HUES64 (cell line): ENCODE results near the gene MMP23B.
A peak's percentile ranks its signal among the peaks of the same experiment; 100 is the strongest.

Experiments
- H3K27ac ChIP-seq: 2 replicates; pipeline ENCODE4 v1.7.0; 2013; ENCODE audit warnings: low read depth, low read length, inconsistent platforms
- H3K27me3 ChIP-seq: 2 replicates; pipeline ENCODE4 v1.6.1; 2013; ENCODE audit warnings: mild to moderate bottlenecking, low read length; ENCODE audit not compliant: insufficient read depth
- H3K36me3 ChIP-seq: 2 replicates; pipeline ENCODE4 v1.6.1; 2013; ENCODE audit warnings: mild to moderate bottlenecking, low read length; ENCODE audit not compliant: insufficient read depth
- H3K4me1 ChIP-seq: 2 replicates; pipeline ENCODE4 v1.6.1; 2013; ENCODE audit warnings: mild to moderate bottlenecking, low read length, moderate library complexity; ENCODE audit not compliant: insufficient read depth
- H3K4me3 ChIP-seq: 2 replicates; pipeline ENCODE4 v1.5.1; 2013; ENCODE audit warnings: mild to moderate bottlenecking, low read length, moderate library complexity
- H3K9ac ChIP-seq: 2 replicates; pipeline ENCODE4 v1.6.1; 2013; ENCODE audit warnings: mild to moderate bottlenecking, low read depth, low read length
- H3K9me3 ChIP-seq: 2 replicates; pipeline ENCODE4 v1.6.1; 2013; ENCODE audit warnings: low read depth, low read length; ENCODE audit not compliant: insufficient read depth
- WGBS: fragments of 150-250, 120-280 bp; methylation state at CpG from one replicate; pipeline ENCODE4 v1.1.7; 2013; ENCODE audit warnings: missing lambda C conversion rate; 5-methylcytosine and 5-hydroxymethylcytosine counted together

Gene MMP23B

DNA sequence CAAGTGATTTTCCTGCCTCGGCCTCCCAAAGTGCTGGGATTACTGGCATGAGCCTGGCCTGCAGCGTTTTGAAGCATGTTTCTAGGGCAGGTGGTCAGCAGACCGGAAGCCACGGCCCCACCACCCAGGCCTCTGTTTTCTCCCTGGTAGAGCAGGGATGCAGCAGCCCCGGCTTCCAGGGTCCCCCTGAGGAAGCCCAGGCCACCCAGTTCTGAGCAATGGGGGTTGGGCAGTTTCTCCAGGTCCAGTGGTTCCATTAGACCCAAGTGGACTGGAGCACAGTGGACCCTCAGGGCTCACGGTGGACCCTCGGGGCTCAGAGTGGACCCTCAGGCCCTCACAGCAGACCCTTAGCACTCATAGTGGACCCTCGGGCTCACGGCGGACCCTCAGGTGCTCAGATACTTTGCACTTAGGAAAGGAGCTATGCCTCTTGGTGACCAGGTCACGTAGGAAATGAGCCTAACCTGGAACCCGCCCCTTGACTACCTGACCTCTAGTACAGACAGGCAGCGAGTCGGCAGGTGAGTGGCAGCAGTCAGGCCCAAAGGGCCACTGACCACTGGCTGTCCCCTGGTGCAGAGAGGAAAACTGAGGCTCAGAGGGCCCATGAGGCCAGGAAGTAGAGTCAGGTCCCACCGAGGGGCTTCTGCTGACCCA, 27.5 kb upstream of the MMP23B start:
- WGBS, result 79% methylated on average over 15 of the region's 15 CpGs
- Histone ChIP-seq H3K36me3 (no peaks in the 10 kb centered on the region), H3K9ac (no peak overlapping the region), H3K27ac (no peak overlapping the region), H3K27me3 (peaks cover 27% of the 10 kb centered on the region), H3K9me3 (no peaks in the 10 kb centered on the region), H3K4me1 (no peaks in the 10 kb centered on the region), H3K4me3 (no peak overlapping the region)

DNA sequence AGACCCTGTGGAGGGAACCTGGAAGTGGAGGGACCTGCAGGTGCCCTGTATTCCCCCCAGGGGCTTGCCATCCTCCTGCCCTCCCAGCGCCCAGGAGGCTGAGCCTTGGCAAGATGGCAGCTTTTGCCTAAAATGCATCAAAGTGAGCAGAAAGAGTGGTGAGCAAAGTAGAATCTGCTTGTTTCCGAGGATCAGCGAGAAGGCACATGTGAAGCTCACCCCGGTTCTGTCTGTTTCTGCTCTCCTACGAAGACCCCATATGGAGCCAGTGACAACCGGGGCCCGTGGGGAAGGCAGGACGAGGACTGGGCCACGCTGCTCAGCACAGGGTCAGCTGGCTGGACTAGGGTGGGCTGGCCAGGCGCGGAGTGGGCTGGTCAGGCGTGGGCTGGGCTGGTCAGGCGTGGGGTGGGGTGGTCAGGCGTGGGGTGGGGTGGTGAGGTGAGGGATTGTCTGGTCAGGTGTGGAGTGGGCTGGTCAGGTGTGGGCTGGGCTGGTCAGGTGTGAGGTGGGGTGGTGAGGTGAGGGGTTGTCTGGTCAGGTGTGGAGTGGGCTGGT, 26.9 kb upstream of the MMP23B start:
- Histone ChIP-seq H3K4me3 (no peak overlapping the region), H3K9me3 (no peaks in the 10 kb centered on the region), H3K4me1 (no peaks in the 10 kb centered on the region), H3K27me3 (peaks cover 25% of the 10 kb centered on the region), H3K27ac (no peak overlapping the region), H3K36me3 (no peaks in the 10 kb centered on the region), H3K9ac (no peak overlapping the region)
- 83% methylated on average over 14 of the region's 14 CpGs for WGBS

DNA sequence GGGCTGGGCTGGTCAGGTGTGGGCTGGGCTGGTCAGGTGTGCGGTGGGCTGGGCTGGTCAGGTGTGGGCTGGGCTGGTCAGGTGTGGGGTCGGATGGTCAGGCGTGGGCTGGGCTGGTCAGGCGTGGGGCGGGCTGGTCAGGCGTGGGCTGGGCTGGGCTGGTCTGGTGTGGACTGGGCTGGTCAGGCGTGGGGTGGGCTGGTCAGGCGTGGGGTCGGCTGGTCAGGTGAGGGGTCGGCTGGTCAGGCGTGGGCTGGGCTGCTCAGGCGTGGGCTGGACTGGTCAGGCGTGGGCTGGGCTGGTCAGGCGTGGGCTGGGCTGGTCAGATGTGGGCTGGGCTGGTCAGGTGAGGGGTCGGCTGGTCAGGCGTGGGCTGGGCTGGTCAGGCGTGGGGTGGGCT, 26.2 kb upstream of the MMP23B start:
- Histone ChIP-seq H3K4me3 (no peak overlapping the region), H3K9me3 (no peaks in the 10 kb centered on the region), H3K36me3 (no peaks in the 10 kb centered on the region), H3K27me3 (peaks cover 19% of the 10 kb centered on the region), H3K27ac (no peak overlapping the region), H3K4me1 (no peaks in the 10 kb centered on the region), H3K9ac (no peak overlapping the region)
- WGBS, result 92% methylated on average over 17 of the region's 17 CpGs

DNA sequence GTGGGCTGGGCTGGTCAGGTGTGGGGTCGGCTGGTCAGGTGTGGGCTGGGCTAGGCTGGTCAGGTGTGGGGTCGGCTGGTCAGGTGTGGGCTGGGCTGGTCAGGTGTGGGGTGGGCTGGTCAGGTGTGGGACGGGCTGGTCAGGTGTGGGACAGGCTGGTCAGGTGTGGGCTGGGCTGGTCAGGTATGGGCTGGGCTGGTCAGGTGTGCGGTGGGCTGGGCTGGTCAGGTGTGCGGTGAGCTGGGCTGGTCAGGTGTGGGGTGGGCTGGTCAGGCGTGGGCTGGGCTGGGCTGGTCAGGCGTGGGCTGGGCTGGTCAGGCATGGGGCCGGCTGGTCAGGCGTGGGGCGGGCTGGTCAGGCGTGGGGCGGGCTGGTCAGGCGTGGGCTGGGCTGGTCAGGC, 25.7 kb upstream of the MMP23B start:
- Histone ChIP-seq H3K27me3 (peaks cover 14% of the 10 kb centered on the region), H3K4me3 (no peak overlapping the region), H3K36me3 (no peaks in the 10 kb centered on the region), H3K9me3 (no peaks in the 10 kb centered on the region), H3K4me1 (no peaks in the 10 kb centered on the region), H3K27ac (no peak overlapping the region), H3K9ac (no peak overlapping the region)
- 91% methylated on average over 13 of the region's 13 CpGs for WGBS

DNA sequence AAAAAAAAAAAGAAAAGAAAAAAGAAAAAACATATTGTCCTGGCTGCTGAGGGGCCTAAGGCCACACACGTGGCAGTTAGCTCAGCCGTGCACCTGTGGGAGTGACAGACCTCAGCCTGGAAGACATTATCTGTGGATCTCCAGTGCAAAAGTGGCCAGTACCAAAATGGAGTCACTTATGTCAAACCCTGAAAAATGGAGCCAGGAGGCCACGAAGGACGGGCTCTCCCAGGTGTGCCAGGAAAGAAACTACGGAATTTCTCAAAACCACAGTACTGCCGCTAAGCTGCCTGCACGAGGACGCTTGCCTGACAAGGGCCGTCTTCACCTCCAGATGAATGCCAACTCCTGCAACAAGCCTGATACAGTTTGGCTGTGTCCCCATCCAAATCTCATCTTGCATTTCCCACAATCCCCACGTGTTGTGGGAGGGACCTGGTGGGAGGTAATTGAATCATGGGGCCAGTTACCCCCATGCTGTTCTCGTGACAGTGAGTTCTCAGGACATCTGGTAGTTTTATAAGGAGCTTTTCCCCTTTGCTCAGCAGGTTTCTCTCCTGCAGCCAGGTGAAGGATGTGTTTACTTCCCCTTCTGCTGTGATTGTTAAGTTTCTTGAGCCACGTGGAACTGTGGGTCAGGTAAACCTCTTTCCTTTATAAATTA, 22.0 kb upstream of the MMP23B start:
- Histone ChIP-seq H3K27me3 (no peaks in the 10 kb centered on the region), H3K36me3 (no peaks in the 10 kb centered on the region), H3K9ac (no peak overlapping the region), H3K4me1 (peaks cover 6% of the 10 kb centered on the region; the same call in 1 of the 2 replicates), H3K9me3 (no peaks in the 10 kb centered on the region), H3K4me3 (no peak overlapping the region), H3K27ac (no peak overlapping the region)
- 79% methylated on average over 11 of the region's 12 CpGs for WGBS

DNA sequence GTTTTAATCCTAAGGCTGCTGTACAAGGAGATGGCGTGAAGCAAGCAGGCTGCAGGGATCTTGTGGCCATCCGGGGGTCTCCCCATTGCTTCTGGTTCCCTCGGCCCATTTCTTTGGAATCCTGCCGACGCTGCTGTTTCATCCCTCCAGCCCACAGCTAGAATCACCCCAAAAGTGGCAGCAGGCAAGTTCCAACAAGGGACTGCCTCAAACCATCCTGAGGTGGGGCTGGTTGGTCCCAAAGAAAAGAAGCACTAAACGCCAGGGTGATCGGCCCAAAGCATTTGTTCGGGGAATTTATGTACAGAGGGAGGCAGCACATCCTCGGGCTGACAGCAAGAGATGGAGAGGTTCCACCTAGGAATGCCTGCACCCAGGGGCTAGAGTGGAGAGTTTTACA, 21.2 kb upstream of the MMP23B start:
- WGBS, result 90% methylated on average over 9 of the region's 9 CpGs
- Histone ChIP-seq H3K27ac (no peak overlapping the region), H3K36me3 (no peaks in the 10 kb centered on the region), H3K4me1 (peaks cover 6% of the 10 kb centered on the region; the same call in 1 of the 2 replicates), H3K9me3 (no peaks in the 10 kb centered on the region), H3K27me3 (no peaks in the 10 kb centered on the region), H3K9ac (no peak overlapping the region), H3K4me3 (no peak overlapping the region)

DNA sequence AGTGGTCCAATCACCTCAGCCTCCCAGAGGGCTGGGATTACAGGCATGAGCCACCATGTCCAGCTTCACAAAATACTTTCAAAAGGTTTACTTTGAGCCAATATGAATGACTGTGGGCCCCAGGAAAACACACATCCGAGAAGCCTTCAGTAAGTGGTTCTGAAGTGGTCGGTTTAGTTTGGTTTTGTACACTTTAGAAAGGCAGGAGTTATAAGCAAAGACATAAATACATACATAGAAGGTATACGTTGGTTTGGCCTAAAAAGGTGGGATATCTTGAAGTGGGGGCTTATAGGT, 19.9 kb upstream of the MMP23B start:
- no peaks in the 10 kb centered on the region for H3K27me3 ChIP-seq
- H3K27ac ChIP-seq, result no peak overlapping the region
- H3K36me3 ChIP-seq, result no peaks in the 10 kb centered on the region
- H3K4me1 ChIP-seq, result peaks cover 6% of the 10 kb centered on the region; the same call in 1 of the 2 replicates
- no peak overlapping the region for H3K9ac ChIP-seq
- H3K9me3 ChIP-seq, result no peaks in the 10 kb centered on the region
- H3K4me3 ChIP-seq, result no peak overlapping the region
- WGBS, result 90% methylated on average over 3 of the region's 3 CpGs

DNA sequence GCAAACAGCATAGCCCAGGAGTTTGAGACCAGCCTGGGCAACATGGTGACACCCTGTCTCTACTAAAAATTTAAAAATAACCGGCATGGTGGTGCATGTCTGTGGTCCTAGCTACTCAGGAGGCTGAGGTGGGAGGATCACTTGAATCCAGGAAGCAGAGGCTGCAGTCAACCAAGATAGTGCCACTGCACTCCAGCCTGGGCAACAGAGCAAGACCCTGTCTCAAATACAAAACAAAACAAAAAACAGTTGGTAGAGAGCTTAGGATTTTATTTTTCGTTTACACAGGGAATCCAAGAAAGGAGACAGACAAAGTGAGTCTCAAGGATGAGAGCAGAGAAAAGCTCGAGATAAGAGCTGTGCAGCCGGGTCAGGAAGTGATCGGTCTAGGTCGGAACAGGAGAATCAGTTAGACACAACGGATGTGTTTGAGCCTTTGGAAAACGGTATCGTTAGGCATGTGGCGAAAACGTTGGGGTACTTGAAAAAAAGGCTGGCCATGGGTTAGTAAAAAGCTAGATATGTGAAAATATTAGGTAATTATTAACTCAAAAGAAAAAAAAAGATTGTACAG, 18.4 kb upstream of the MMP23B start:
- Histone ChIP-seq H3K4me1 (peaks cover 6% of the 10 kb centered on the region; the same call in 1 of the 2 replicates), H3K4me3 (peak overlapping the region; percentile 99; the same call in 1 of the 2 replicates), H3K9ac (no peak overlapping the region), H3K9me3 (no peaks in the 10 kb centered on the region), H3K27ac (no peak overlapping the region), H3K27me3 (no peaks in the 10 kb centered on the region), H3K36me3 (peaks cover 4% of the 10 kb centered on the region; the same call in 1 of the 2 replicates)
- 83% methylated on average over 11 of the region's 11 CpGs for WGBS

DNA sequence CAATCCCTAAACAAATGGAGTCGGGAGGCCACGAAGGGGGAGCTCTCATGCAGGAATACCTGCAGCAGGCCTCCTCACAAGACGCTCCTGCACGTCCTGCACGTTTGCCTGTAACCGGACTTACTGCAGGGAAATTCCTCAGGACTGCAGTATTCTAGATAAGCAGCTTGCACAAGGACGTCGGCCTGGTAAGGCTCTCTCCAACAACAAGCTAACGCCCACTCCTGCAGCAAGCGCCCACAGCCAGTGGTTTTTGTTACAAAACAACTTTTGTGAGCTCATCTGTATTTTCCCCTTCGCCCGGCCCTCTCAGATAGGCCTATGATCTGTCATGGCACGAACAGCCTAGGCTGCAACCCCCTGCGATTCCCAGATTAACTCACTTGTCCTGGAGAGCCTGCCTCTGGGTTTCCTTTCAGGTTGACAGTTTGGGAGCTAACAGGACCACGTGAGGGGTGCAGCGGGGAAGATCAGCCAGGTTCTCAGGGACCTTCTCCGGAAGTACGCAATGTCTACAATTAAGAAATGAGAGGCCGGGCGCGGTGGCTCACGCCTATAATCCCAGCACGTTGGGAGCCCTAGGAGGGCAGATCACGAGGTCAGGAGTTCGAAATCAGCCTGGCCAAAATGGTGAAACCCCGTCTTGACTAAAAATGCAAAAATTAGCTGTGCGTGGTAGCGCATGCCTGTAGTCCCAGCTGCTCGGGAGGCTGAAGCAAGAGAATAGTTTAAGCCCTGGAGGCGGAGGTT, 17.6 kb upstream of the MMP23B start:
- H3K27me3 ChIP-seq, result no peaks in the 10 kb centered on the region
- H3K36me3 ChIP-seq, result peaks cover 4% of the 10 kb centered on the region; the same call in 1 of the 2 replicates
- WGBS, result 51% methylated on average over 30 of the region's 30 CpGs
- peak overlapping the region; percentile 66; the same call in 1 of the 2 replicates for H3K9ac ChIP-seq
- H3K4me3 ChIP-seq, result peak overlapping the region; percentile 99
- H3K9me3 ChIP-seq, result no peaks in the 10 kb centered on the region
- H3K4me1 ChIP-seq, result peaks cover 6% of the 10 kb centered on the region; the same call in 1 of the 2 replicates
- no peak overlapping the region for H3K27ac ChIP-seq

DNA sequence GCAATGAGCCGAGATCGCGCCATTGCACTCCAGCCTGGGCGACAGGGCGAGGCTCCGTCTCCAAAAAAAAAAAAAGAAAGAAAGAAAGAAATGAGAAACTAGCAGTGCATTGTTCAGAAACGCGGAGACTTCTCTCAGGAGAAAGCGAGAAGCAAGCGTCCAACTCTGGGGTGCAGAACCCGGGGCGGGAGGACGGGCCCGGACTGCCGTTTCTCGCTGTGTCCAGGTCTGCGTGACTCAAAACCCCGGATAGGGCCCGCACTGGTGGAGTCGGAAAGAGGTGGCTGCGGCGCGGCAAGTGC, 17.1 kb upstream of the MMP23B start:
- WGBS, result 1% methylated on average over 23 of the region's 23 CpGs
- H3K4me1 ChIP-seq, result peaks cover 6% of the 10 kb centered on the region; the same call in 1 of the 2 replicates
- peaks cover 4% of the 10 kb centered on the region; the same call in 1 of the 2 replicates for H3K36me3 ChIP-seq
- peak overlapping the region; percentile 99 for H3K4me3 ChIP-seq
- H3K27me3 ChIP-seq, result no peaks in the 10 kb centered on the region
- peak overlapping the region; percentile 66; the same call in 1 of the 2 replicates for H3K9ac ChIP-seq
- H3K9me3 ChIP-seq, result no peaks in the 10 kb centered on the region
- H3K27ac ChIP-seq, result peak overlapping the region; percentile 17; the same call in 1 of the 2 replicates
